Neural crest cell (in vitro differentiated cells): ENCODE measurements around the gene TTC39B. TPM values are rescaled to one million over a fixed set of nuclear protein-coding genes. Genes with fewer than 3 reads are reported as not detected.
A peak's percentile ranks its signal among the peaks of the same experiment; 100 is the strongest.

Experiments
- DNase-seq: peaks from one replicate; pipeline ENCODE4 v3.0.0; 2021; ENCODE audit warnings: low read depth, mixed read lengths, low spot score
- H3K27ac Mint-ChIP-seq: one replicate; pipeline ENCODE4 v1.8.0; 2021; ENCODE audit warnings: mild to moderate bottlenecking, mixed read lengths; ENCODE audit not compliant: unreplicated experiment
- H3K27me3 Mint-ChIP-seq: 2 replicates; pipeline ENCODE4 v1.8.0; 2021; ENCODE audit warnings: low read depth, mild to moderate bottlenecking, mixed read lengths
- H3K36me3 Mint-ChIP-seq: 2 replicates; pipeline ENCODE4 v1.8.0; 2021; ENCODE audit warnings: low read depth, mild to moderate bottlenecking, mixed read lengths
- H3K4me1 Mint-ChIP-seq: 2 replicates; pipeline ENCODE4 v1.8.0; 2021; ENCODE audit warnings: mixed read lengths
- H3K4me3 Mint-ChIP-seq: one replicate; pipeline ENCODE4 v1.8.0; 2021; ENCODE audit warnings: mild to moderate bottlenecking, mixed read lengths
- H3K9me3 Mint-ChIP-seq: 2 replicates; pipeline ENCODE4 v1.8.0; 2021; ENCODE audit warnings: mixed read lengths
- CTCF ChIP-seq: fragments of 200-600 bp; sonication (generic); conservative IDR thresholded peaks from 2 replicates; pipeline ENCODE4 v1.5.0; 2021; ENCODE audit warnings: antibody characterized with exemption, mild to moderate bottlenecking
- total RNA-seq: library from RNA; stranded (reverse); gene quantifications from 2 replicates; pipeline ENCODE4 v1.2.1, GENCODE V29; 2021

The TTC39B gene
- total RNA-seq, 1 donor from 2014 or later = 3.7 TPM

GRCh38 chr9:15150939-15151338 is 156.1 kb downstream of the TTC39B start:
- Mint-ChIP-seq H3K27ac (no peak overlapping the region), H3K27me3 (no peaks in the 10 kb centered on the region), H3K4me1 (peaks cover 18% of the 10 kb centered on the region), H3K4me3 (no peak overlapping the region), H3K9me3 (no peaks in the 10 kb centered on the region), H3K36me3 (no peaks in the 10 kb centered on the region)
- DNase-seq = no peak
- no peak for TF ChIP-seq CTCF

- Mint-ChIP-seq H3K27ac (no peak overlapping the region), H3K27me3 (no peaks in the 10 kb centered on the region), H3K9me3 (no peaks in the 10 kb centered on the region), H3K36me3 (no peaks in the 10 kb centered on the region), H3K4me1 (peaks cover 12% of the 10 kb centered on the region), H3K4me3 (no peak overlapping the region)
- no peak for DNase-seq
- TF ChIP-seq CTCF = no peak
Measured at GRCh38 chr9:15149450-15149849, 157.6 kb downstream of the TTC39B start.

- TF ChIP-seq CTCF = no peak
- Mint-ChIP-seq H3K4me1 (peaks cover 12% of the 10 kb centered on the region), H3K27me3 (no peaks in the 10 kb centered on the region), H3K4me3 (no peak overlapping the region), H3K9me3 (no peaks in the 10 kb centered on the region), H3K36me3 (no peaks in the 10 kb centered on the region), H3K27ac (no peak overlapping the region)
- DNase-seq = no peak
Measured at GRCh38 chr9:15146268-15146700, 160.7 kb downstream of the TTC39B start.

GRCh38 chr9:15144622-15145061 is 162.4 kb downstream of the TTC39B start:
- no peaks in the 10 kb centered on the region for H3K27me3 Mint-ChIP-seq
- peaks cover 16% of the 10 kb centered on the region for H3K4me1 Mint-ChIP-seq
- no peak overlapping the region for H3K4me3 Mint-ChIP-seq
- H3K36me3 Mint-ChIP-seq = no peaks in the 10 kb centered on the region
- no peaks in the 10 kb centered on the region for H3K9me3 Mint-ChIP-seq
- TF ChIP-seq CTCF = no peak
- no peak overlapping the region for H3K27ac Mint-ChIP-seq
- no peak for DNase-seq

- no peaks in the 10 kb centered on the region for H3K36me3 Mint-ChIP-seq
- TF ChIP-seq CTCF = peak; percentile 89
- no peak overlapping the region for H3K27ac Mint-ChIP-seq
- no peaks in the 10 kb centered on the region for H3K27me3 Mint-ChIP-seq
- H3K4me1 Mint-ChIP-seq = peaks cover 26% of the 10 kb centered on the region
- no peak overlapping the region for H3K4me3 Mint-ChIP-seq
- no peaks in the 10 kb centered on the region for H3K9me3 Mint-ChIP-seq
- no peak for DNase-seq
Measured at GRCh38 chr9:15142878-15143534, 164.0 kb downstream of the TTC39B start.
